Neural progenitor cell (in vitro differentiated cells): ENCODE results near the gene VPS13D. TPM values are rescaled to one million over a fixed set of nuclear protein-coding genes. Genes with fewer than 3 reads are reported as not detected.

Experiments used
- DNase-seq: peaks from one replicate; pipeline ENCODE4 v3.0.0-alpha.2; 2016; ENCODE audit warnings: low spot score
- H2AFZ ChIP-seq: fragments of 200-600 bp; sonication (generic); replicated peaks from 2 replicates; pipeline ENCODE4 v1.6.1; 2016; ENCODE audit warnings: antibody characterized with exemption
- H3F3A ChIP-seq: fragments of 200-600 bp; sonication (generic); 2 replicates; pipeline ENCODE4 v1.6.1; 2016; ENCODE audit warnings: antibody characterized with exemption, low read depth
- H3K27ac ChIP-seq: fragments of 200-600 bp; sonication (generic); 2 replicates; pipeline ENCODE4 v1.5.1; 2016; ENCODE audit warnings: mild to moderate bottlenecking
- H3K27me3 ChIP-seq: fragments of 200-600 bp; sonication (generic); 2 replicates; pipeline ENCODE4 v1.6.1; 2016; ENCODE audit warnings: mild to moderate bottlenecking, moderate library complexity
- H3K36me3 ChIP-seq: fragments of 200-600 bp; sonication (generic); 2 replicates; pipeline ENCODE4 v1.5.1; 2016
- H3K4me1 ChIP-seq: fragments of 200-600 bp; sonication (generic); 2 replicates; pipeline ENCODE4 v1.6.1; 2016; ENCODE audit warnings: mixed run types
- H3K4me2 ChIP-seq: fragments of 200-600 bp; sonication (generic); 2 replicates; pipeline ENCODE4 v1.6.1; 2016
- H3K4me3 ChIP-seq: fragments of 200-600 bp; sonication (generic); 2 replicates; pipeline ENCODE4 v1.5.1; 2016
- H3K79me2 ChIP-seq: fragments of 200-600 bp; sonication (generic); 2 replicates; pipeline ENCODE4 v1.6.1; 2016; ENCODE audit warnings: low read depth
- H3K9ac ChIP-seq: fragments of 200-600 bp; sonication (generic); 2 replicates; pipeline ENCODE4 v1.6.1; 2016
- H3K9me3 ChIP-seq: fragments of 200-600 bp; sonication (generic); 2 replicates; pipeline ENCODE4 v1.5.1; 2016; ENCODE audit warnings: low read depth
- H4K20me1 ChIP-seq: fragments of 200-600 bp; sonication (generic); 2 replicates; pipeline ENCODE4 v1.6.1; 2016; ENCODE audit warnings: low read depth
- H3K27ac Mint-ChIP-seq: 3 replicates; pipeline ENCODE4 v1.8.0; 2021; ENCODE audit warnings: mixed read lengths
- H3K27me3 Mint-ChIP-seq: 2 replicates; pipeline ENCODE4 v1.8.0; 2022; ENCODE audit warnings: low read depth, mild to moderate bottlenecking, inconsistent platforms, moderate library complexity, mixed read lengths; ENCODE audit not compliant: insufficient read depth
- H3K36me3 Mint-ChIP-seq: 3 replicates; pipeline ENCODE4 v1.8.0; 2021; ENCODE audit warnings: mixed read lengths
- H3K4me1 Mint-ChIP-seq: 3 replicates; pipeline ENCODE4 v1.8.0; 2021; ENCODE audit warnings: mixed read lengths
- H3K4me3 Mint-ChIP-seq: 3 replicates; pipeline ENCODE4 v1.8.0; 2021; ENCODE audit warnings: mild to moderate bottlenecking, moderate library complexity, mixed read lengths
- H3K9me3 Mint-ChIP-seq: 3 replicates; pipeline ENCODE4 v1.8.0; 2020; ENCODE audit warnings: mixed read lengths
- CTCF ChIP-seq: fragments of 200-600 bp; sonication (generic); IDR thresholded peaks from 2 replicates; pipeline ENCODE4 v1.5.1; 2017; ENCODE audit warnings: antibody characterized with exemption, mild to moderate bottlenecking
- EZH2 ChIP-seq: fragments of 200-600 bp; sonication (generic); IDR thresholded peaks from 2 replicates; pipeline ENCODE4 v1.6.1; 2017; ENCODE audit warnings: antibody characterized with exemption, mild to moderate bottlenecking, moderate library complexity
- EZH2phosphoT487 ChIP-seq: fragments of 200-600 bp; sonication (generic); IDR thresholded peaks from 2 replicates; pipeline ENCODE4 v1.6.1; 2017; ENCODE audit warnings: antibody characterized with exemption
- total RNA-seq: library from RNA; depleted of rRNA; stranded (reverse); fragments of >200 nt; gene quantifications from 2 replicates; pipeline ENCODE4 v1.2.3, GENCODE V29; 2015; ENCODE audit warnings: low replicate concordance

The VPS13D gene
- total RNA-seq, 1 donor from 2014 or later, result 16.4 TPM

- peaks cover 2% of the 10 kb centered on the region for H3K4me1 ChIP-seq
- H3K27ac Mint-ChIP-seq, result no peak overlapping the region
- H3K9me3 Mint-ChIP-seq, result peaks cover 13% of the 10 kb centered on the region
- no peak for DNase-seq
- no peak overlapping the region for H3K4me2 ChIP-seq
- H3K4me3 ChIP-seq, result no peak overlapping the region
- H3K27me3 ChIP-seq, result no peaks in the 10 kb centered on the region
- no peaks in the 10 kb centered on the region for H3F3A ChIP-seq
- no peaks in the 10 kb centered on the region for H3K9me3 ChIP-seq
- no peaks in the 10 kb centered on the region for H3K4me1 Mint-ChIP-seq
- no peak overlapping the region for H3K9ac ChIP-seq
- no peak overlapping the region for H3K4me3 Mint-ChIP-seq
- H3K36me3 Mint-ChIP-seq, result no peaks in the 10 kb centered on the region
- H3K27ac ChIP-seq, result no peak overlapping the region
- no peaks in the 10 kb centered on the region for H4K20me1 ChIP-seq
- TF ChIP-seq EZH2 (no peak), EZH2phosphoT487 (no peak), CTCF (no peak)
- H3K79me2 ChIP-seq, result no peaks in the 10 kb centered on the region
- H2AFZ ChIP-seq, result no peak overlapping the region
- no peaks in the 10 kb centered on the region for H3K36me3 ChIP-seq
- H3K27me3 Mint-ChIP-seq, result peaks cover 3% of the 10 kb centered on the region
These were observed 302.8 kb downstream of the VPS13D start for GRCh38 chr1:12532405-12533315.

- no peaks in the 10 kb centered on the region for H3K27me3 ChIP-seq
- no peak overlapping the region for H3K9ac ChIP-seq
- H3K9me3 Mint-ChIP-seq, result peaks cover 13% of the 10 kb centered on the region
- H3K4me1 Mint-ChIP-seq, result peaks cover 8% of the 10 kb centered on the region
- no peaks in the 10 kb centered on the region for H4K20me1 ChIP-seq
- H3F3A ChIP-seq, result peaks cover 8% of the 10 kb centered on the region
- H3K36me3 ChIP-seq, result no peaks in the 10 kb centered on the region
- H3K27ac Mint-ChIP-seq, result no peak overlapping the region
- no peaks in the 10 kb centered on the region for H3K79me2 ChIP-seq
- H3K36me3 Mint-ChIP-seq, result no peaks in the 10 kb centered on the region
- H3K4me3 Mint-ChIP-seq, result no peak overlapping the region
- H3K4me2 ChIP-seq, result no peak overlapping the region
- peaks cover 6% of the 10 kb centered on the region for H3K27me3 Mint-ChIP-seq
- no peak overlapping the region for H3K27ac ChIP-seq
- peaks cover 17% of the 10 kb centered on the region for H3K4me1 ChIP-seq
- no peak for TF ChIP-seq EZH2phosphoT487
- TF ChIP-seq EZH2, result no peak
- TF ChIP-seq CTCF, result no peak
- H3K9me3 ChIP-seq, result no peaks in the 10 kb centered on the region
- no peak overlapping the region for H2AFZ ChIP-seq
- H3K4me3 ChIP-seq, result no peak overlapping the region
- DNase-seq, result no peak
These were observed 306.3 kb downstream of the VPS13D start for GRCh38 chr1:12536023-12536639.

- Histone ChIP-seq H3K79me2 (no peaks in the 10 kb centered on the region), H3K9ac (no peak overlapping the region), H2AFZ (no peak overlapping the region), H3K36me3 (no peaks in the 10 kb centered on the region), H4K20me1 (no peaks in the 10 kb centered on the region), H3K4me1 (peaks cover 29% of the 10 kb centered on the region), H3K27me3 (no peaks in the 10 kb centered on the region), H3K9me3 (no peaks in the 10 kb centered on the region), H3K4me2 (no peak overlapping the region), H3K27ac (no peak overlapping the region), H3F3A (peaks cover 20% of the 10 kb centered on the region), H3K4me3 (no peak overlapping the region)
- no peak for TF ChIP-seq EZH2
- TF ChIP-seq EZH2phosphoT487, result no peak
- TF ChIP-seq CTCF, result no peak
- peaks cover 13% of the 10 kb centered on the region for H3K9me3 Mint-ChIP-seq
- no peak overlapping the region for H3K4me3 Mint-ChIP-seq
- no peak for DNase-seq
- H3K36me3 Mint-ChIP-seq, result no peaks in the 10 kb centered on the region
- peaks cover 12% of the 10 kb centered on the region for H3K27me3 Mint-ChIP-seq
- H3K27ac Mint-ChIP-seq, result no peak overlapping the region
- H3K4me1 Mint-ChIP-seq, result peaks cover 16% of the 10 kb centered on the region
These were observed 307.5 kb downstream of the VPS13D start for GRCh38 chr1:12537294-12537693.
